Suprapubic skin (tissue), 4 donors: Measurements from ENCODE around the gene DISC1. TPM values are rescaled to one million over a fixed set of nuclear protein-coding genes. Genes with fewer than 3 reads are reported as not detected.

ENCODE experiments used
- DNase-seq, 2 donors: peaks; one replicate each; pipeline ENCODE4 v3.0.0-alpha.2; 2019; ENCODE audit warnings: low spot score in 2 of 2
- H3K27ac ChIP-seq: fragments of 200-600 bp; sonication (generic); one replicate; pipeline ENCODE4 v1.5.1; 2019
- H3K27me3 ChIP-seq: fragments of 200-600 bp; sonication (generic); one replicate; pipeline ENCODE4 v1.5.1; 2019
- H3K36me3 ChIP-seq: fragments of 200-600 bp; sonication (generic); one replicate; pipeline ENCODE4 v1.5.1; 2019
- H3K4me1 ChIP-seq: fragments of 200-600 bp; sonication (generic); one replicate; pipeline ENCODE4 v1.5.1; 2019
- H3K4me3 ChIP-seq: fragments of 200-600 bp; sonication (generic); one replicate; pipeline ENCODE4 v1.5.1; 2019; ENCODE audit warnings: mild to moderate bottlenecking
- H3K9me3 ChIP-seq: fragments of 200-600 bp; sonication (generic); one replicate; pipeline ENCODE4 v1.5.1; 2019
- EP300 ChIP-seq: sonication (generic); formaldehyde crosslinking; IDR thresholded peaks from one replicate; pipeline ENCODE4 v1.6.1; 2017; ENCODE audit warnings: antibody characterized with exemption
- POLR2A ChIP-seq, 2 donors: fragments of 450-650 bp; IDR thresholded peaks; one replicate each; pipeline ENCODE4 v1.6.1; 2017; ENCODE audit warnings: antibody characterized with exemption in 2 of 2, mild to moderate bottlenecking in 2 of 2, moderate library complexity in 2 of 2
- POLR2AphosphoS5 ChIP-seq, 3 donors: sonication (generic); formaldehyde crosslinking; IDR thresholded peaks; one replicate each; pipeline ENCODE4 v1.6.1; 2017; ENCODE audit warnings: antibody characterized with exemption in 3 of 3
- WGBS: methylation state at CpG from one replicate; pipeline ENCODE4 v1.1.5; 2018; 5-methylcytosine and 5-hydroxymethylcytosine counted together
- total RNA-seq, 4 donors: library from RNA; depleted of rRNA; stranded (reverse); fragments of >200 nt; gene quantifications; one replicate each; pipeline ENCODE4 v1.1.0, GENCODE V29; 2016
- TF ChIP-seq, protein P1 (sequence below), 2 donors: fragments of 200-600 bp in 1 of 2; fragments of 450-650 bp in 1 of 2; sonication (generic) in 1 of 2; IDR thresholded peaks; one replicate each; pipeline ENCODE4 v1.5.1; 2016 to 2019; ENCODE audit warnings: antibody characterized with exemption in 2 of 2, mild to moderate bottlenecking in 1 of 2, moderate library complexity in 1 of 2

The DISC1 gene
- total RNA-seq, 4 donors from 2014 or later, result 3.0 to 8.4 (median 5.2) TPM

GRCh38 chr1:231828182-231828920 lies 201.8 kb downstream of the DISC1 start:
- Histone ChIP-seq H3K9me3 (no peaks in the 10 kb centered on the region), H3K4me3 (no peak overlapping the region), H3K36me3 (no peaks in the 10 kb centered on the region), H3K27ac (no peak overlapping the region), H3K27me3 (no peaks in the 10 kb centered on the region), H3K4me1 (no peaks in the 10 kb centered on the region)
- WGBS, result 51% methylated on average over 5 of the region's 5 CpGs
- no peak for DNase-seq
- no peak for TF ChIP-seq POLR2A (IDR thresholded peaks at IDR 0.05)
- TF ChIP-seq, protein P1, sequence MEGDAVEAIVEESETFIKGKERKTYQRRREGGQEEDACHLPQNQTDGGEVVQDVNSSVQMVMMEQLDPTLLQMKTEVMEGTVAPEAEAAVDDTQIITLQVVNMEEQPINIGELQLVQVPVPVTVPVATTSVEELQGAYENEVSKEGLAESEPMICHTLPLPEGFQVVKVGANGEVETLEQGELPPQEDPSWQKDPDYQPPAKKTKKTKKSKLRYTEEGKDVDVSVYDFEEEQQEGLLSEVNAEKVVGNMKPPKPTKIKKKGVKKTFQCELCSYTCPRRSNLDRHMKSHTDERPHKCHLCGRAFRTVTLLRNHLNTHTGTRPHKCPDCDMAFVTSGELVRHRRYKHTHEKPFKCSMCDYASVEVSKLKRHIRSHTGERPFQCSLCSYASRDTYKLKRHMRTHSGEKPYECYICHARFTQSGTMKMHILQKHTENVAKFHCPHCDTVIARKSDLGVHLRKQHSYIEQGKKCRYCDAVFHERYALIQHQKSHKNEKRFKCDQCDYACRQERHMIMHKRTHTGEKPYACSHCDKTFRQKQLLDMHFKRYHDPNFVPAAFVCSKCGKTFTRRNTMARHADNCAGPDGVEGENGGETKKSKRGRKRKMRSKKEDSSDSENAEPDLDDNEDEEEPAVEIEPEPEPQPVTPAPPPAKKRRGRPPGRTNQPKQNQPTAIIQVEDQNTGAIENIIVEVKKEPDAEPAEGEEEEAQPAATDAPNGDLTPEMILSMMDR (IDR thresholded peaks at IDR 0.05), result no peak
- TF ChIP-seq EP300, result no peak
- no peak for TF ChIP-seq POLR2AphosphoS5 (IDR thresholded peaks at IDR 0.05)

DNA sequence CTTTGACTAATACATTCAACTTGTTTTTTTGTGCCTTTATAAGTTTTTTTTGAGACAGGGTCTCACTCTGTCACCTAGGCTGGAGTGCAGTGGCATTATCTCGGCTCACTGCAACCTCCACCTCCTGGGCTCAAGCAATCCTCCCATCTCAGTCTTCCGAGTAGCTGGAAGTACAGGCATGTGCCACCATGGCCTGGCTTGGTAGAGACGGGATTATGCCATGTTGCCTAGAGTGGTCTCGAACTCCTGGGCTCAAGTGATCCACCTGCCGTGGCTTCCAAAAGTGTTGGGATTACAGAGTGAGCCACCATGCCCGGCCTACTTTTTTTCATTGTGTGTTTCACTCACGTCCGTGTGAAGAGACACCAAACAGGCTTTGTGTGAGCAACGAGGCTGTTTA lies 202.7 kb downstream of the DISC1 start:
- no peak for DNase-seq
- H3K9me3 ChIP-seq, result no peaks in the 10 kb centered on the region
- no peak overlapping the region for H3K27ac ChIP-seq
- no peaks in the 10 kb centered on the region for H3K36me3 ChIP-seq
- TF ChIP-seq POLR2A (IDR thresholded peaks at IDR 0.05), result no peak
- H3K27me3 ChIP-seq, result no peaks in the 10 kb centered on the region
- H3K4me3 ChIP-seq, result no peak overlapping the region
- no peaks in the 10 kb centered on the region for H3K4me1 ChIP-seq
- WGBS, result 92% methylated on average over 9 of the region's 9 CpGs

- H3K27ac ChIP-seq, result no peak overlapping the region
- TF ChIP-seq POLR2A (IDR thresholded peaks at IDR 0.05) (no peak), EP300 (no peak), POLR2AphosphoS5 (IDR thresholded peaks at IDR 0.05) (no peak)
- TF ChIP-seq, protein P1 (IDR thresholded peaks at IDR 0.05), result no peak
- 89% methylated on average over 14 of the region's 14 CpGs for WGBS
- H3K4me3 ChIP-seq, result no peak overlapping the region
- no peak for DNase-seq
- H3K36me3 ChIP-seq, result no peaks in the 10 kb centered on the region
- H3K9me3 ChIP-seq, result no peaks in the 10 kb centered on the region
- no peaks in the 10 kb centered on the region for H3K27me3 ChIP-seq
- H3K4me1 ChIP-seq, result no peaks in the 10 kb centered on the region
Measured at GRCh38 chr1:231836227-231836893, 209.8 kb downstream of the DISC1 start.

- DNase-seq, result no peak
- H3K4me1 ChIP-seq, result no peaks in the 10 kb centered on the region
- WGBS, result 93% methylated on average over 7 of the region's 7 CpGs
- H3K4me3 ChIP-seq, result no peak overlapping the region
- no peak overlapping the region for H3K27ac ChIP-seq
- H3K27me3 ChIP-seq, result no peaks in the 10 kb centered on the region
- TF ChIP-seq POLR2AphosphoS5 (IDR thresholded peaks at IDR 0.05), result no peak
- TF ChIP-seq, protein P1 (IDR thresholded peaks at IDR 0.05), result no peak
- no peaks in the 10 kb centered on the region for H3K9me3 ChIP-seq
- no peaks in the 10 kb centered on the region for H3K36me3 ChIP-seq
Measured at GRCh38 chr1:231838521-231838920, 211.9 kb downstream of the DISC1 start.

GRCh38 chr1:231839999-231840398 lies 213.4 kb downstream of the DISC1 start:
- no peak for DNase-seq
- H3K36me3 ChIP-seq, result no peaks in the 10 kb centered on the region
- H3K4me3 ChIP-seq, result no peak overlapping the region
- no peak for TF ChIP-seq EP300
- TF ChIP-seq POLR2A (IDR thresholded peaks at IDR 0.05), result no peak
- TF ChIP-seq POLR2AphosphoS5 (IDR thresholded peaks at IDR 0.05), result no peak
- TF ChIP-seq, protein P1 (IDR thresholded peaks at IDR 0.05), result no peak
- no peak overlapping the region for H3K27ac ChIP-seq
- WGBS, result 94% methylated on average over 2 of the region's 2 CpGs
- H3K4me1 ChIP-seq, result no peaks in the 10 kb centered on the region
- no peaks in the 10 kb centered on the region for H3K27me3 ChIP-seq
- no peaks in the 10 kb centered on the region for H3K9me3 ChIP-seq
